ENCODE measurements around the gene MGAT4B. TPM values are rescaled to one million over a fixed set of nuclear protein-coding genes. Genes with fewer than 3 reads are reported as not detected.

Gene MGAT4B
- total RNA-seq, 1 donor from 2014 or later, result 278 TPM

- DNase-seq (ENCODE audit: low read depth), result no peak
- TF ChIP-seq CTCF (conservative IDR thresholded peaks at IDR 0.05; ENCODE audit: low read depth, low read length), result peak; percentile 58
Measured at GRCh38 chr5:179801304-179802206, 5.1 kb downstream of the MGAT4B start.

GRCh38 chr5:179800696-179801201 is 5.9 kb downstream of the MGAT4B start:
- H3K4me3 ChIP-seq (ENCODE audit: low read depth, low read length), result no peak overlapping the region
- DNase-seq (ENCODE audit: low read depth), result no peak
- TF ChIP-seq CTCF (conservative IDR thresholded peaks at IDR 0.05; ENCODE audit: low read depth, low read length), result no peak

More at GRCh38 chr5:179801304-179802206, 5.1 kb downstream of the MGAT4B start:
- H3K4me3 ChIP-seq (ENCODE audit: low read depth, low read length), result no peak overlapping the region

DNA sequence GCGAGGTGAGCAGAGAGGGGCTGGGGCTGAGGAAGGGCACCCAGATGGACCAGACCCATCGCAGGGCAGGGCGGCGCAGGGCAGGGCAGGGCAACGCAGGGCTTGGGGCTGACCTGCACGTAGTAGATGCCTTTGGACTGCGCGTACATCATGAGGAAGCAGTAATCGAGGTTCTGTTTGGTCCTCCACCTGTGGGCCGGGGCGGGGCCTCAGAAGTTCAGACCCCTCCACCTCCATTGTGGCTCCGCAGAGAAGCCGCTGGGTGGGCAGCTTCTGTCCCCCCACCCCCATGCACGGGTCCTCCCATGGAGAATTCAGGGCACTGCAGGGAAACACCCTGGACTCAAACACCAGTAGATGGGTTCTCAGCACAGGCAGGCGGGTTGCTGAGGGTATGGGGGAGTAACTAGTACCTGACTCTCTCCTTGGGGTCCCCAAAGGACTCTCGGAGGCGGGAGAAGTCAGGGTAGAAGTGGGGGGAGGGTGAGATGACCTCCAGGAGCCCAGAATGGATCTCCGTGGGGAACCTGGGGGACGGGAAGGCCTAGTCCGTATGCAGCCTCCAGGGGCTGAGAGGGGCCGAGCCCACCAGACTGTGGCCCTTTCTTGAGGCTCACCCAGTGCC is 6.5 kb downstream of the MGAT4B start:
- no peak for TF ChIP-seq CTCF (conservative IDR thresholded peaks at IDR 0.05; ENCODE audit: low read depth, low read length)

DNA sequence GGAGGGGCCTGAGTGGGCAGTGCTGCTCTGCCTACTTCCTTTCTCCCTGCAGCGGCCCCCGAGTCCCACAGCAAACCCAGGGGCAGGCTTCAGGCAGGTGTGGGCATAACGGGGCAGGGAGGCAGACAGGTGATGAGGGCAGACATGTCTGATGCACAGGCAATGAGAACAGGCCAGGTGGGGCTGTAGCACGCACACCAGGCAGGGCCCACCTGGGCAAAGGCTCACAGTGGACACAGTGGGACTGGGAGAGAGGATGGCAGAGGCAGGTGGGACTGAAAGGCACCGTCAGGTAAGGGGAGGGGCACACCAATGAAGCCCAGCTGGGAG is 7.1 kb downstream of the MGAT4B start:
- H3K4me3 ChIP-seq (ENCODE audit: low read depth, low read length), result no peak overlapping the region
- DNase-seq (ENCODE audit: low read depth), result no peak
- no peak for TF ChIP-seq CTCF (conservative IDR thresholded peaks at IDR 0.05; ENCODE audit: low read depth, low read length)

More for the DNA sequence above, 6.5 kb downstream of the MGAT4B start:
- DNase-seq (ENCODE audit: low read depth), result no peak
- H3K4me3 ChIP-seq (ENCODE audit: low read depth, low read length), result no peak overlapping the region

DNA sequence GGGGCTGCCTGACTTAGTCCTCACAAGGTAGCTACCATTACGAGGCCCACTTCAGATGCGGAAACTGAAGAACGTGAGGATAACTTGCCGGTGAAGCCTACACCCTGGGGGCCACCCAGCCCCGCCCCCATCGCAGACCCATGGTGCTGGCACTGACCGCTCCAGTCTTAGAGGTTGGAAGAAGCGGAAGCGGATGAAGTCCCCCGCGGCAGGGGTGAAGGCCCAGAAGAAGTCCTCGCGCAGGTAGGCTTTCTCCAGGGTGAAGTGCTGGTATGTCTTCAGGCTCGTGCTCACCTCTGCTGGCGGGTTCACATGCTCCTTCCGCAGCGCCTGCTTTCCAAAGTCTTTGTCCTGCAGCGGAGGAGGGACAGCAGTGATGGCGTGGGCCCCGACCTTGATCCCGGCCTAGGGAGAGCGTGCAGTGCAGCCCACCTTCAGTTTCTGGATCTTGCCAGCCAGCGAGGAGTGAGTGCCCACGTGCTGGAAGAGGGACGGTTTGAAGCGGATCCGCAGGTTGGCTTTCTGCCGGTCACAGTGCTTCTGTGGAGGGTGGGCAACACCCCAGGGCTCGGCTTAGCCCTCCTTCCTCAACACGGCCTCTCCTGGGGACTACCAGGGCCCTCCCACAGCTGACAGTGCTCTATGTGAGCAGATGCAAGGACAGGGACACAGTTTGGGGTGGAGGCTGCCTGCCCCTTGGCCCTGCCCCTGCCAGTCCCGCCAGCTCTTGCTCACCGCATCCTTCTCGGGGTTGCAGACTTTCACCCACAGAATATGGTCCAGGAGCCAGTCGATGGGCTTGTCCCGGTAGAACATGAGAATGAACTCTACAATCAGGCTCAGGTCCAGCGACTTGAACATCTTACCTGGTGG is 7.7 kb downstream of the MGAT4B start:
- no peak for DNase-seq (ENCODE audit: low read depth)
- no peak overlapping the region for H3K4me3 ChIP-seq (ENCODE audit: low read depth, low read length)
- no peak for TF ChIP-seq CTCF (conservative IDR thresholded peaks at IDR 0.05; ENCODE audit: low read depth, low read length)

DNA sequence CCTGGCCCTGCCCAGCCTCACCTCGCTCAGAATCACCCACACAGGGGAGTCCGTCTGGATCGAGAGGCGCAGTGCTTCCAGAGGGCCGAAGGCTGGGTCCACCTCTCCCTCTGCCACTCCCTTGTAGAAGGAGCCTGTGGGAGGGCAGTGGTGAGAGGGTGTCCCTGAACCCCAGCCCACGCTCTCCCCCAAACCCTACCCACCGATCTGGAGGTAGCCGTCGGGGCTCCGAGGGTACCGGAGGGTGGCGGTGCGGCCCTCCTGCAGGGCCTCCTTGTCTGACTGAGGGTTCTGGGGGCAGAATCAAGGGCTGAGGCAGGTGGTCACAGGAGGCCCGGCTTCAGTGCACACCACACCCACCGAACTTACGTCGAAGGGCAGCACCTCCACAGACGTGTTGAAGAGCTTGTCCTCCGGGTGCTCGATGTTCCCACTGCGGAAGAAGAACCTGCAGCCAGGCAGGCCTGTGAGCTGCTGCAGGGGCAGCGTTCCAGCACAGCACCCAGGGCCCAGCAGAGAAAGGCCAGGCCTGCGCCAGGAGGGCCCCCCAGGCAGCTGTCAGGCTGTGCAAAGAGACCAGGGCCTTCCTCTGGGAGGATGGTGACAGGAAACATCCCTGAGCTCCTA is 8.4 kb downstream of the MGAT4B start:
- DNase-seq (ENCODE audit: low read depth), result no peak
- no peak overlapping the region for H3K4me3 ChIP-seq (ENCODE audit: low read depth, low read length)
- no peak for TF ChIP-seq CTCF (conservative IDR thresholded peaks at IDR 0.05; ENCODE audit: low read depth, low read length)
